GM18502 (cell line): ENCODE results near the gene CXCL3.

Experiments used
- ATAC-seq: cut with Tn5 transposase; IDR thresholded peaks from one replicate; pipeline ENCODE4 v1.9.1; 2021; ENCODE audit warnings: mild to moderate bottlenecking; ENCODE audit not compliant: unreplicated experiment, poor library complexity

Gene CXCL3

GRCh38 chr4:74056114-74056857 is 17.8 kb upstream of the CXCL3 start:
- no peak for ATAC-seq

GRCh38 chr4:74055498-74055897 is 17.0 kb upstream of the CXCL3 start:
- ATAC-seq = no peak

GRCh38 chr4:74055096-74055495 is 16.6 kb upstream of the CXCL3 start:
- no peak for ATAC-seq

- no peak for ATAC-seq
Observed at GRCh38 chr4:74054483-74055047, 16.1 kb upstream of the CXCL3 start.

GRCh38 chr4:74047152-74047551 is 8.7 kb upstream of the CXCL3 start:
- ATAC-seq = no peak

- no peak for ATAC-seq
Observed at GRCh38 chr4:74045772-74046171, 7.3 kb upstream of the CXCL3 start.

GRCh38 chr4:74045247-74045646 is 6.8 kb upstream of the CXCL3 start:
- no peak for ATAC-seq

- ATAC-seq = no peak
Observed at GRCh38 chr4:74044677-74045076, 6.2 kb upstream of the CXCL3 start.

GRCh38 chr4:74042681-74043080 is 4.2 kb upstream of the CXCL3 start:
- ATAC-seq = no peak

GRCh38 chr4:74041418-74041817 is 2.9 kb upstream of the CXCL3 start:
- ATAC-seq = no peak

GRCh38 chr4:74039315-74039763 is 850 bp upstream of the CXCL3 start:
- ATAC-seq = peak; percentile 2

GRCh38 chr4:74038086-74038424 is 434 bp downstream of the CXCL3 start:
- ATAC-seq = no peak

GRCh38 chr4:74037076-74037955 is 1.2 kb downstream of the CXCL3 start:
- ATAC-seq = no peak

- ATAC-seq = no peak
Observed at GRCh38 chr4:74033739-74034138, 4.8 kb downstream of the CXCL3 start.

- no peak for ATAC-seq
Observed at GRCh38 chr4:74032064-74032463, 6.4 kb downstream of the CXCL3 start.

GRCh38 chr4:74031576-74031975 is 6.9 kb downstream of the CXCL3 start:
- ATAC-seq = no peak

GRCh38 chr4:74030285-74030684 is 8.2 kb downstream of the CXCL3 start:
- no peak for ATAC-seq

GRCh38 chr4:74028504-74028903 is 10.0 kb downstream of the CXCL3 start:
- no peak for ATAC-seq

- ATAC-seq = no peak
Observed at GRCh38 chr4:74023709-74024108, 14.8 kb downstream of the CXCL3 start.

- ATAC-seq = no peak
Observed at GRCh38 chr4:74021601-74022000, 16.9 kb downstream of the CXCL3 start.

GRCh38 chr4:74018771-74019170 is 19.7 kb downstream of the CXCL3 start:
- ATAC-seq = no peak
